SK-N-SH (cell line): ENCODE results near the gene TFG. TPM values are rescaled to one million over a fixed set of nuclear protein-coding genes. Genes with fewer than 3 reads are reported as not detected.

Experiments used
- CTCF ChIA-PET: fragments of 300-600, 350-600 bp; formaldehyde crosslinking; extraction: SDS; loops from one replicate; lab custom pipeline; 2021; lab: Yijun Ruan, JAX
- POLR2A ChIA-PET: fragments of 350-600 bp; sonication (Branson Sonifier 250); formaldehyde crosslinking; extraction: SDS; loops from one replicate; lab custom pipeline; 2020; ENCODE audit warnings: antibody characterized with exemption, inconsistent platforms; lab: Yijun Ruan, JAX
- DNase-seq: peaks from one replicate; pipeline ENCODE4 v3.0.0; 2012
- H2AFZ ChIP-seq: fragments of 200-600 bp; sonication (generic); 2 replicates; pipeline ENCODE4 v1.8.1; 2016; ENCODE audit warnings: antibody characterized with exemption, mild to moderate bottlenecking, low read depth
- H3F3A ChIP-seq: fragments of 200-600 bp; sonication (generic); replicated peaks from 2 replicates; pipeline ENCODE3; 2016; ENCODE audit warnings: antibody characterized with exemption, mild to moderate bottlenecking; ENCODE audit not compliant: insufficient read depth
- H3K27ac ChIP-seq, 2 experiments: fragments of 200-500 bp in 1 of 2; fragments of 200-600 bp in 1 of 2; sonication (Bioruptor generic) in 1 of 2; sonication (generic), shearing (Covaris generic) in 1 of 2; 2 replicates each; pipeline versions ENCODE4 v1.5.1 to v1.6.1; 2014 to 2016; ENCODE audit warnings: low read depth in 2 of 2, inconsistent platforms in 1 of 2, low read length in 1 of 2, mild to moderate bottlenecking in 1 of 2, mixed read lengths in 1 of 2
- H3K27me3 ChIP-seq: fragments of 200-600 bp; sonication (generic), shearing (Covaris generic); 2 replicates; pipeline ENCODE4 v1.6.1; 2016; ENCODE audit warnings: mixed run types; ENCODE audit not compliant: insufficient read depth
- H3K36me3 ChIP-seq, 2 experiments: fragments of 200-500 bp in 1 of 2; fragments of 200-600 bp in 1 of 2; sonication (Bioruptor generic) in 1 of 2; sonication (generic) in 1 of 2; replicated peaks in 1 of 2; 2 replicates each; pipeline versions ENCODE3 to v1.5.1; 2014 to 2016; ENCODE audit warnings: low read length in 1 of 2, mild to moderate bottlenecking in 1 of 2; ENCODE audit not compliant: insufficient read depth in 2 of 2, control insufficient read depth in 1 of 2
- H3K4me1 ChIP-seq, 2 experiments: fragments of 200-500 bp in 1 of 2; fragments of 200-600 bp in 1 of 2; sonication (Bioruptor generic) in 1 of 2; sonication (generic), shearing (Covaris generic) in 1 of 2; 2 replicates each; pipeline versions ENCODE4 v1.5.1 to v1.6.1; 2014 to 2016; ENCODE audit warnings: low read depth in 1 of 2, low read length in 1 of 2, mixed run types in 1 of 2; ENCODE audit not compliant: insufficient read depth in 2 of 2, control insufficient read depth in 1 of 2
- H3K4me2 ChIP-seq: fragments of 200-600 bp; sonication (generic), shearing (Covaris generic); 2 replicates; pipeline ENCODE4 v1.6.1; 2017; ENCODE audit warnings: mixed run types
- H3K4me3 ChIP-seq, 2 experiments: fragments of 200-500 bp in 1 of 2; fragments of 200-600 bp in 1 of 2; sonication (Bioruptor generic) in 1 of 2; sonication (generic), shearing (Covaris generic) in 1 of 2; 2 replicates each; pipeline versions ENCODE4 v1.5.1 to v1.8.1; 2014 to 2016; ENCODE audit warnings: low read depth in 2 of 2, inconsistent platforms in 1 of 2, low read length in 1 of 2, mild to moderate bottlenecking in 1 of 2, mixed read lengths in 1 of 2, moderate library complexity in 1 of 2
- H3K79me2 ChIP-seq: fragments of 200-600 bp; sonication (generic); 2 replicates; pipeline ENCODE4 v1.8.1; 2017; ENCODE audit warnings: mild to moderate bottlenecking; ENCODE audit not compliant: insufficient read depth
- H3K9ac ChIP-seq: fragments of 200-600 bp; sonication (generic); 2 replicates; pipeline ENCODE4 v1.6.1; 2017; ENCODE audit warnings: mixed run types
- H3K9me2 ChIP-seq: fragments of 200-600 bp; sonication (generic); 2 replicates; pipeline ENCODE4 v1.6.1; 2017; ENCODE audit warnings: mixed run types
- H3K9me3 ChIP-seq: fragments of 200-600 bp; sonication (generic); 2 replicates; pipeline ENCODE4 v1.6.1; 2017; ENCODE audit warnings: mixed run types, mild to moderate bottlenecking, moderate library complexity
- H4K20me1 ChIP-seq: fragments of 200-600 bp; sonication (generic); 2 replicates; pipeline ENCODE4 v1.6.1; 2017; ENCODE audit warnings: mild to moderate bottlenecking, mixed run types; ENCODE audit not compliant: insufficient read depth
- ELF1 ChIP-seq: IDR thresholded peaks from 2 replicates; pipeline ENCODE4 v1.4.0; 2012
- EP300 ChIP-seq, 2 experiments: IDR thresholded peaks; 2 replicates each; pipeline versions ENCODE4 v1.4.0 to v1.6.1; 2012; ENCODE audit warnings: borderline replicate concordance in 1 of 2, low read depth in 1 of 2, low read length in 1 of 2
- EZH2phosphoT487 ChIP-seq: fragments of 200-600 bp; sonication (generic); IDR thresholded peaks from 2 replicates; pipeline ENCODE4 v1.6.1; 2017; ENCODE audit warnings: low read depth, mixed run types, mild to moderate bottlenecking, antibody characterized with exemption, moderate library complexity, borderline replicate concordance
- GABPA ChIP-seq: IDR thresholded peaks from 2 replicates; pipeline ENCODE4 v1.4.0; 2012; ENCODE audit warnings: low read depth, mild to moderate bottlenecking
- JUND ChIP-seq: IDR thresholded peaks from 2 replicates; pipeline ENCODE4 v1.4.0; 2012
- MAX ChIP-seq: IDR thresholded peaks from 2 replicates; pipeline ENCODE4 v1.4.0; 2012; ENCODE audit warnings: low read depth
- NFIC ChIP-seq: IDR thresholded peaks from 2 replicates; pipeline ENCODE4 v1.4.0; 2012; ENCODE audit warnings: borderline replicate concordance
- PBX3 ChIP-seq: IDR thresholded peaks from 2 replicates; pipeline ENCODE4; 2012
- RAD21 ChIP-seq: IDR thresholded peaks from 2 replicates; pipeline ENCODE4 v1.6.1; 2012; ENCODE audit warnings: mild to moderate bottlenecking, low read length
- RCOR1 ChIP-seq: fragments of 150-350 bp; IDR thresholded peaks from 2 replicates; pipeline ENCODE4 v1.6.1; 2017; ENCODE audit warnings: antibody characterized with exemption, low read length
- RFX5 ChIP-seq: IDR thresholded peaks from 2 replicates; pipeline ENCODE4 v1.6.1; 2012; ENCODE audit warnings: mild to moderate bottlenecking, improper control_type of control experiment, low read length
- TAF1 ChIP-seq: IDR thresholded peaks from 2 replicates; pipeline ENCODE4 v1.6.1; 2012; ENCODE audit warnings: low read depth, mild to moderate bottlenecking, low read length, moderate library complexity, borderline replicate concordance
- TCF12 ChIP-seq: IDR thresholded peaks from 2 replicates; pipeline ENCODE4 v1.4.0; 2012
- TEAD4 ChIP-seq: IDR thresholded peaks from 2 replicates; pipeline ENCODE4 v1.4.0; 2012; ENCODE audit warnings: mild to moderate bottlenecking, borderline replicate concordance; ENCODE audit not compliant: insufficient read depth
- USF1 ChIP-seq: IDR thresholded peaks from 2 replicates; pipeline ENCODE4 v1.4.0; 2012; ENCODE audit warnings: low read depth, borderline replicate concordance
- WGBS: methylation state at CpG from one replicate; pipeline ENCODE4 v1.1.6; 2017; ENCODE audit warnings: low lambda C conversion rate; 5-methylcytosine and 5-hydroxymethylcytosine counted together
- polyA plus RNA-seq, 3 experiments: library from polyadenylated mRNA; depleted of rRNA; stranded (reverse); fragments of >200 nt; gene quantifications; 2 replicates each; pipeline ENCODE4 v1.2.3, GENCODE V29; 2012
- TF ChIP-seq, protein P1 (sequence below): IDR thresholded peaks from 2 replicates; pipeline ENCODE4 v1.4.0; 2012; ENCODE audit warnings: low read depth, borderline replicate concordance

The TFG gene
- polyA plus RNA-seq, 1 of the 3 experiments (the other 2 are of a cell fraction) = 83.1 TPM

GRCh38 chr3:100682854-100683760 is 26.2 kb upstream of the TFG start:
- Histone ChIP-seq H3K36me3 (no peaks in the 10 kb centered on the region), H3K4me3 (no peak overlapping the region), H3F3A (no peaks in the 10 kb centered on the region), H3K27ac (no peak overlapping the region), H3K9me3 (no peaks in the 10 kb centered on the region), H3K4me1 (no peaks in the 10 kb centered on the region), H3K27me3 (no peaks in the 10 kb centered on the region), H4K20me1 (no peaks in the 10 kb centered on the region), H3K4me2 (no peak overlapping the region), H3K9ac (no peak overlapping the region), H2AFZ (no peak overlapping the region), H3K9me2 (no peaks in the 10 kb centered on the region), H3K79me2 (no peaks in the 10 kb centered on the region)
- 83% methylated on average over 14 of the region's 18 CpGs for WGBS
- no peak for DNase-seq
- ChIA-PET CTCF (interaction anchor here (0.7 kb wide), 1 partner anchor 221 kb away, joined by 3 read pairs; no protein-coding TSS in a partner anchor), POLR2A (no interaction called here)
- no peak for TF ChIP-seq RFX5
- no peak for TF ChIP-seq EP300 (IDR thresholded peaks at IDR 0.05; ENCODE audit: borderline replicate concordance in 1 of 2, low read depth in 1 of 2, low read length in 1 of 2)
- TF ChIP-seq GABPA = no peak
- TF ChIP-seq JUND = no peak
- no peak for TF ChIP-seq RAD21
- TF ChIP-seq USF1 = no peak
- TF ChIP-seq EZH2phosphoT487 = no peak
- TF ChIP-seq PBX3 = no peak
- TF ChIP-seq, protein P1, sequence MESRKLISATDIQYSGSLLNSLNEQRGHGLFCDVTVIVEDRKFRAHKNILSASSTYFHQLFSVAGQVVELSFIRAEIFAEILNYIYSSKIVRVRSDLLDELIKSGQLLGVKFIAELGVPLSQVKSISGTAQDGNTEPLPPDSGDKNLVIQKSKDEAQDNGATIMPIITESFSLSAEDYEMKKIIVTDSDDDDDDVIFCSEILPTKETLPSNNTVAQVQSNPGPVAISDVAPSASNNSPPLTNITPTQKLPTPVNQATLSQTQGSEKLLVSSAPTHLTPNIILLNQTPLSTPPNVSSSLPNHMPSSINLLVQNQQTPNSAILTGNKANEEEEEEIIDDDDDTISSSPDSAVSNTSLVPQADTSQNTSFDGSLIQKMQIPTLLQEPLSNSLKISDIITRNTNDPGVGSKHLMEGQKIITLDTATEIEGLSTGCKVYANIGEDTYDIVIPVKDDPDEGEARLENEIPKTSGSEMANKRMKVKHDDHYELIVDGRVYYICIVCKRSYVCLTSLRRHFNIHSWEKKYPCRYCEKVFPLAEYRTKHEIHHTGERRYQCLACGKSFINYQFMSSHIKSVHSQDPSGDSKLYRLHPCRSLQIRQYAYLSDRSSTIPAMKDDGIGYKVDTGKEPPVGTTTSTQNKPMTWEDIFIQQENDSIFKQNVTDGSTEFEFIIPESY = no peak
- no peak for TF ChIP-seq RCOR1
- no peak for TF ChIP-seq ELF1
- no peak for TF ChIP-seq TCF12
- TF ChIP-seq MAX = no peak
- no peak for TF ChIP-seq TEAD4
- no peak for TF ChIP-seq NFIC
- no peak for TF ChIP-seq TAF1
